Cerebellar cortex (tissue), 1 donor: ENCODE results near the gene SLC10A4.

ENCODE experiments used
- DNase-seq: peaks from one replicate; pipeline ENCODE4 v3.0.0-alpha.2; 2015; ENCODE audit warnings: low spot score

Gene SLC10A4

GRCh38 chr4:48490012-48490679 lies 7.0 kb downstream of the SLC10A4 start, which contains the start of gene ZAR1:
ZAR1 (plus strand) TSS chr4:48490252; CDS start chr4:48490292, 40 bp downstream.
- DNase-seq: no peak

- no peak for DNase-seq
These were observed 7.8 kb downstream of the SLC10A4 start for GRCh38 chr4:48490680-48491513.

DNA sequence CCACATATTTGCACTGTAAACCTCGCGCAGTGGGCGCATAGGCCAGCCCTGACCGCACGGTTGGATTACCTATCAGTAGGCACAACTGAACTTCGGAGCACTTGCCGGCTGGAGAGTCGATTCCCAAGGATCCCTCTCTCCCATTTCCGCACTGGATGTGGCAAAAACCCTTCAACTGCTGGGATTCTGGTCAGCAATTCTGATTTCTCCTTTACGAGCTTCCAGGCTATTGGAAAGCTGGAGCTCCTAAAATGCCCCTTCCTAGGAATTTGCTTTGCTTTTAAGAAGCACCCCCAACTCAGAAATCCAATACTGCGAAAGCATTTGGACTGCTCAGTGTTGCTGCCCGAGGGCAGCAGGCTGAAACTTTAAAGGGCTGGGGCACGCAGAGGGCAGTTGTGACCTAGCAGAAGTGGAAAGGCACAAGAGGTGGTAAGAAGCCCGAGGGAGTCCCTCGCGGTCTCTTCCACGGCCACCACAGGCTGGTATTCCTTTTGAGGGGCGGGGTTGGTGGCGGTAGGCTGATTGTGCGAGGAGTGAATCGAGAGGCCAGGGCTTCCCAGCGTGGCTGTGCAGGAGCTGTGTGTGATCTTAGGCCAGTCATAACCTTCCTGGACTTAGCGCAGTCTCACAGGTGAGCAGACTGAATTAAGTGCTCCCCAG lies 8.5 kb downstream of the SLC10A4 start:
- no peak for DNase-seq

- DNase-seq: no peak
These were observed 10.4 kb downstream of the SLC10A4 start for GRCh38 chr4:48493452-48494100.

DNA sequence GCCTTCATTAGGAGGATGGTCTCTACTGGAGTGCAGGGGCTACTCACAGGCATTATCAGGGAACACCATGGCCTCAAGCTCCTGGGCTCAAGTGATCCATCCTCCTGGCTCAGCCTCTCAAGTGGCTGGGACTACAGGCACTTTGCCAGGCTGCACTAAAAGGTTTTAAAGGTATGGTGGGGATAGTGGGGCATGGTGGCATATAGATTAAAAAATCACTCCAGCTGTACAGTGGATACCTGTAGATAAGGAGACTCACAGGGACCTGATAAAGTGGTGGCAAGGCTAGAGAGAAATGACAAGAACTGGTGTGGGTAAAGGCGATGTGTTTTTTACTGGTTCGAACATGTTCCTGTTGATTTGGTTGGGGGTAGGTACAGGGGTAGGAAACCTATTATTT lies 12.8 kb downstream of the SLC10A4 start:
- DNase-seq: no peak

DNA sequence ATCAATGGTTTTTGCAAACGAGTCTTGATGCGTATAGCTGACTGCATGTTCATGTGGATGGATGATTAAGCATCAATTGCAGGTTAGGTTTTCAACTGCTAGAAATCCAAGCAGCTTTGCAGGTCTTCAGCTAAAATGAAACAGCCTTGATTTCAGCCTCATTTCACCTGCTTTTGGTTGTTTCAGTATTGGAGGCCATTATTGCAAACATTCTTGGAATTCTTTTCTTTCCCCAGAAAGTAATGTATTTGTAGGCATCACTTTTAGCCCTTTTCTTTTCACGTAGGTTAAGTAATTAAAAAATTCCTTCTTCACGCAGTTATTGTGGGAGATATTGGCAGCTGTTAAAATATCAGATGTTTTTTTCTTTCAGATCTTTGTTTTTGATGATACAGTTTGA lies 15.8 kb downstream of the SLC10A4 start:
- DNase-seq: no peak

DNA sequence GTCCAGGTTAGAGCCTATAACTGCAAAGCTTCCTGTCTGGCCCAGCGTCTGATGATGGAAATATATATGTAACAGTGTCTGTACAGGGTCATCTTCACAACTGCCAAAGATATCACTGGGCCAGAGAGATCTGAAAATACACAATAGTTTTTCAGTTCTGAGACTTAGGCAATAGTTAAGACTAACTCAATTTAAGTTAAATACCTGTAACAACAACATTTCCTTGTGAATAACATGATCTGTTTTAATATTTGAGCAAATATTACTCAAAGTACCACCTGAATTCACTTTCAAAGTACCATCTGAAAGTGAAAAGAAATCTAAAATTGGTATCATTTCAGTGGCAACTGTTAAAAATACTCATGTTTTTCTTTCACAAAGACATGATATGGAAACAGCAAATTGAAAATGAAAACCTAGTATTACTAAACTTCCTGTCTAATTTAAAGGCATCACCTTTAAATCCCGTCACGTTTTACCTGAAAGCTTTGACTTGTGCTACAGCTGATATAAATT lies 16.5 kb downstream of the SLC10A4 start:
- no peak for DNase-seq

- DNase-seq: no peak
These were observed 20.3 kb downstream of the SLC10A4 start for GRCh38 chr4:48503233-48504025.

DNA sequence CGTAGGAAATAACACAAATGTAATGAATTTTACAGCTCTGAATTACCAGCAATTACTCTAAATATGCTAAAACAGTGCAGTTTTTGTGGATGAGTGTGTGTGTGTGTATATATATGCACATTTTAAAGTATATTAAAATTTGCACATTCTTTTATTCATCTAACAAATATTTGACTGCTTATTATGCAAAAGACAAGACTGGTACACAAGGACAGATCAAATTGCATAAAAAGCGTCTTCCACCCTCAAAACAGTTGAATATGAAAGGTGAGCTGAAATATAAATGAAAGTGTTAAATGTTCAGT lies 20.8 kb downstream of the SLC10A4 start:
- DNase-seq: no peak

GRCh38 chr4:48504352-48504751 lies 21.2 kb downstream of the SLC10A4 start:
- DNase-seq: no peak

DNA sequence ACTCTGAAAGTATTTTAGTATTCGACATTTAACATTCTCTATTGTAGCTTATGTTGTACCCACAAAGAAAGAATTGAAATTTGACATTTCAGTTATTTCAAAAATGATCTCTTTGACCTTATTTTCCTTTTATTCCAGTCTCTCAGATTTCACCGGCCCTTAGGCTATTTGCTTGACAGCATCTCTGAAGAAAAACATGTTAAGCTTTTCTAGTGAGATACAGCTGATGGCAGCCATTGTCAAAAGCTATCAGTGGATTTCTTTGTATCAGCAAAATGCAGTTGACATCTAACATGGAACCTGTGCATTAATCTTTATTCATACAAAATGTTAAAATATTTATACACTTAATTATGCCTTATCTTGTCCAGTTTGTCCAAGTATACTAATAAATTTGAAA lies 23.6 kb downstream of the SLC10A4 start:
- no peak for DNase-seq

- no peak for DNase-seq
These were observed 26.4 kb downstream of the SLC10A4 start for GRCh38 chr4:48509543-48509942.

- DNase-seq: no peak
These were observed 35.0 kb downstream of the SLC10A4 start for GRCh38 chr4:48518143-48518542.

- no peak for DNase-seq
These were observed 43.3 kb downstream of the SLC10A4 start for GRCh38 chr4:48526406-48526805.

DNA sequence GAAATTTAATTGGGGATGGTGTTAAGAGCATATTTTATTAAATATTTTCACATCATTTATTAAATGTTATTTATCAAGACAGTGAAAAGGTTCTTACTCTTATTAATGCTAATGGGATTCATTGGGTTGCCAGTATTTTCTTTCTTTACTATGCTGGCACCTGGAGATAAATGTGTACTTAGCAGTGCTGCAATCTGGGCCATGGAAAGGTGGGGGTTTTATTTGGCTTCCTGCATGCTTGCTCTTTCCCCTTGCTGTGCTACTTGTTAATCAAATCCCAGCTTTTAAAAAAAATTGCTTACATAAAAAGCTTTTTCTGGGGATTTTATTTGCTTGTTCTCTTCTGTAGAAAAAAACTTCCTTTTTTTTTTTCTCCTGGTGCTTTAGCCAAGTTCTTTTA lies 55.2 kb downstream of the SLC10A4 start:
- no peak for DNase-seq
